Breast epithelium (tissue), 4 donors: ENCODE results near the gene PRSS36. TPM values are rescaled to one million over a fixed set of nuclear protein-coding genes. Genes with fewer than 3 reads are reported as not detected.

ENCODE experiments used
- DNase-seq, 2 donors: peaks; one replicate each; pipeline ENCODE4 v3.0.0-alpha.2; 2019; ENCODE audit warnings: low spot score in 2 of 2
- H3K27ac ChIP-seq, 2 donors: fragments of 200-600 bp; sonication (generic) in 1 of 2; one replicate each; pipeline ENCODE4 v1.5.1; 2016 to 2019; ENCODE audit warnings: mild to moderate bottlenecking in 1 of 2
- H3K27me3 ChIP-seq, 2 donors: fragments of 200-600 bp; sonication (generic) in 1 of 2; one replicate each; pipeline versions ENCODE4 v1.5.1 to v1.6.0; 2017 to 2019; ENCODE audit warnings: control low read depth in 1 of 2, mild to moderate bottlenecking in 1 of 2
- H3K36me3 ChIP-seq: fragments of 200-600 bp; one replicate; pipeline ENCODE4 v1.5.1; 2019
- H3K4me1 ChIP-seq, 2 donors: fragments of 200-600 bp; sonication (generic); one replicate each; pipeline ENCODE4 v1.5.1; 2016 to 2019; ENCODE audit warnings: control low read depth in 1 of 2
- H3K4me3 ChIP-seq, 3 donors: fragments of 200-600 bp; sonication (generic); 1 replicate in 2 of 3; 2 replicates in 1 of 3; pipeline ENCODE4 v1.5.1; 2016 to 2019; ENCODE audit warnings: mild to moderate bottlenecking in 3 of 3, moderate library complexity in 2 of 3
- H3K9me3 ChIP-seq, 2 donors: fragments of 200-600 bp; sonication (generic) in 1 of 2; one replicate each; pipeline ENCODE4 v1.5.1; 2016 to 2019; ENCODE audit warnings: control low read depth in 1 of 2
- CTCF ChIP-seq, 3 donors: fragments of 450-650 bp; IDR thresholded peaks; one replicate each; pipeline ENCODE4 v1.5.1; 2016 to 2017; ENCODE audit warnings: antibody characterized with exemption in 3 of 3, mild to moderate bottlenecking in 3 of 3, moderate library complexity in 3 of 3
- POLR2A ChIP-seq: fragments of 450-650 bp; IDR thresholded peaks from one replicate; pipeline ENCODE4 v1.6.1; 2016; ENCODE audit warnings: antibody characterized with exemption, mild to moderate bottlenecking, moderate library complexity
- POLR2AphosphoS5 ChIP-seq, 3 donors: sonication (generic); formaldehyde crosslinking; IDR thresholded peaks; one replicate each; pipeline ENCODE4 v1.6.1; 2017; ENCODE audit warnings: antibody characterized with exemption in 3 of 3
- intact Hi-C: fragments of 100-400 bp; cut with DNase I; formaldehyde crosslinking; loops from one replicate; pipeline ENCODE4 v1.15.1; 2023; ENCODE audit warnings: low total_unique reads
- total RNA-seq, 3 donors: library from RNA; depleted of rRNA; stranded (reverse); fragments of >200 nt; gene quantifications; one replicate each; pipeline ENCODE4 v1.1.0, GENCODE V29; 2016

The PRSS36 gene
- total RNA-seq, 3 donors from 2014 or later: 0.98 to 8.3 (median 2.0) TPM

- no peaks in the 10 kb centered on the region for H3K9me3 ChIP-seq
- no peak for DNase-seq
- no peaks in the 10 kb centered on the region for H3K4me1 ChIP-seq
- peak overlapping the region in 1 of 2 donors; percentile 72 for H3K27ac ChIP-seq
- TF ChIP-seq POLR2A (no peak), POLR2AphosphoS5 (IDR thresholded peaks at IDR 0.05) (no peak), CTCF (IDR thresholded peaks at IDR 0.05) (no peak)
- no peak overlapping the region for H3K4me3 ChIP-seq
- intact Hi-C loops: no loop called here
- peaks cover 4% of the 10 kb centered on the region for H3K36me3 ChIP-seq
- no peaks in the 10 kb centered on the region for H3K27me3 ChIP-seq
Measured at GRCh38 chr16:31111881-31112466, 37.9 kb downstream of the PRSS36 start.

DNA sequence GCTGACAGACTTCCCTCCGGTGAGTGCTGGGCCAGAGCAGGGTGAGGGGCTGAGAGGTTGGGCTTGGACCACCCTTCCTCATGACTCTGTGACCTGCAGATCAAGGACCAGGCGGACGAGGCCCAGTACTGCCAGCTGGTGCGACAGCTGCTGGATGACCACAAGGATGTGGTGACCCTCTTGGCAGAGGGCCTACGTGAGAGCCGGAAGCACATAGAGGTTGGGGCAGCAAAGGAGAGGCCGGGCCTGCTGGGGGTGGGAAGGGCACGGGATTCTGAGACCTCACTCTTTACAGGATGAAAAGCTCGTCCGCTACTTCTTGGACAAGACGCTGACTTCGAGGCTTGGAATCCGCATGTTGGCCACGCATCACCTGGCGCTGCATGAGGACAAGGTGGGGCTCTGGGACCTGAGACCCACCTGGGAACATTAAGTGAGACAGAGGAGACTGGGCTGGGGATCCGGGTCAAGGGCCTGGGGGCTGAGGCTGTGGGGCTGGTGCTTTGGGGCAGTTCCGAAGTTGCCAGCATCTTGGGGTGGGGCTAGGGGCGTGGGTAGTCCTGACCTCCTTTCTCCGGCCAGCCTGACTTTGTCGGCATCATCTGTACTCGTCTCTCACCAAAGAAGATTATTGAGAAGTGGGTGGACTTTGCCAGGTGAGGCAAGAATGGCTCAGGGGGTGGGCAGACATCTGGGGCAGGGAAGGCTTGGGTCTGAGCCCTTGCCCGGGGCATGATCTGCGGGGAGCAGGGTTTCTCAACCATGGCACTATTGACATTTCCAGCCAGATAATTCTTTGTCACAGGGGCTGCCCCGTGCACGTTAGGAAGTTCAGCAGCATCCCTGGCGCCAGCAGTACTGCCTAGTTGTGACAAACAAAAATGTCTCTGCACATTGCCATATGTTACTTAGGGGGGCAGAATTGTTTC is 39.5 kb downstream of the PRSS36 start:
- Histone ChIP-seq H3K9me3 (no peaks in the 10 kb centered on the region), H3K4me1 (no peaks in the 10 kb centered on the region), H3K4me3 (no peak overlapping the region), H3K27ac (peak overlapping the region in 1 of 2 donors; percentile 87), H3K27me3 (no peaks in the 10 kb centered on the region), H3K36me3 (peaks cover 4% of the 10 kb centered on the region)
- no peak for DNase-seq
- TF ChIP-seq POLR2AphosphoS5 (IDR thresholded peaks at IDR 0.05) (no peak), POLR2A (no peak), CTCF (IDR thresholded peaks at IDR 0.05) (no peak)
- intact Hi-C loops: no loop called here

DNA sequence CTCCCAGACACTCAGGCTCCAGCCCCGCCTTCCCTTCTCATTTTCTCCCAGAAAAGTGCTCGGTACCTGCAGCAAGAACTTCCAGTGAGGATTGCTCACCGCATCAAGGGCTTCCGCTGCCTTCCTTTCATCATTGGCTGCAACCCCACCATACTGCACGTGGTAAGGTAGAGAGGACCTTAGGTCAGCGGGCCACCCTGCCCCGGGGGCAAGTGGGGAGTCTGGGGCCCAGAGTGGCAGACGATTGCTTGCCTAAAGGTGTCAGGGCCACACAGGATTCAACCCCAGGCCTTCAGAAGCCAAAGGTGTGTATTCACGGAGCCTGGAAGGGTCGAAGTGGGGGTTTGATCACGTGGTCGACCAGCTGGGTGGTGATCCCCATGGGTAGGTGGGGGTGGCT is 40.2 kb downstream of the PRSS36 start:
- TF ChIP-seq CTCF (IDR thresholded peaks at IDR 0.05) (no peak), POLR2A (no peak)
- Histone ChIP-seq H3K36me3 (peaks cover 4% of the 10 kb centered on the region), H3K9me3 (no peaks in the 10 kb centered on the region), H3K4me3 (peak overlapping the region in 2 of 3 donors; percentile 84 to 99), H3K4me1 (no peaks in the 10 kb centered on the region), H3K27ac (peak overlapping the region in 1 of 2 donors; percentile 87), H3K27me3 (no peaks in the 10 kb centered on the region)
- intact Hi-C loops: no loop called here
- no peak for DNase-seq

DNA sequence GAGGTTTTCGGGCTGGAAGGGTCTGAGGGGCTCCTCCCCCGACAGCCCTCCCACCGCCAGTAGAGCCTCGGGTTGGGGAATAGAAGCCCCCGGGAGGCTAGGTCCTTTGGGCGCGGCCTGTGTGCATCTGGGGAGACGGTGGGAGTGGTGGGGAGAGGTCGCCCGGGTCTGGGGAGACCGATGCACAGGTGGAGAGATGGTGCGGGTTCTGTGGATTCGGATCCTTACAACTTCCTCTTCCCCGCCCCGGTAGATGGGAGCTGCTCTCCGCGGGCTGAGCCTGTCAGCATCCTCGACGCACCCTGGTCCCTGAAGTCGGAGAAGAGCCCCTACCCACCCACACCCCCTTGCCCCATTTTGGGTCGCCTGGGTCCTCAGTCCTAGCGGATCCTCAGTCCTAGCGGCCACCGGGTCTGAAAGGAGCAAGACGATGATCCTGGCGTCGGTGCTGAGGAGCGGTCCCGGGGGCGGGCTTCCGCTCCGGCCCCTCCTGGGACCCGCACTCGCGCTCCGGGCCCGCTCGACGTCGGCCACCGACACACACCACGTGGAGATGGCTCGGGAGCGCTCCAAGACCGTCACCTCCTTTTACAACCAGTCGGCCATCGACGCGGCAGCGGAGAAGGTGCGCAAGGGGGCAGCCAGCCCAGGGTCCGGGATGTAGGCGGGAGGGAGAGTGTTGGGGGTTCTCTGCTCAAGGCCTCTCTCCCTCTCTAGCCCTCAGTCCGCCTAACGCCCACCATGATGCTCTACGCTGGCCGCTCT is 40.9 kb downstream of the PRSS36 start:
- Histone ChIP-seq H3K27me3 (no peaks in the 10 kb centered on the region), H3K4me3 (peak overlapping the region; percentile 84 to 99 (median 99)), H3K4me1 (no peaks in the 10 kb centered on the region), H3K9me3 (no peaks in the 10 kb centered on the region), H3K36me3 (peaks cover 4% of the 10 kb centered on the region), H3K27ac (peak overlapping the region; percentile 87 to 91)
- intact Hi-C loops: no loop called here
- TF ChIP-seq CTCF (IDR thresholded peaks at IDR 0.05) (no peak), POLR2AphosphoS5 (IDR thresholded peaks at IDR 0.05) (no peak), POLR2A (no peak)
- DNase-seq: no peak
